Smooth muscle cell (in vitro differentiated cells): ENCODE measurements around the gene MRPS2. TPM values are rescaled to one million over a fixed set of nuclear protein-coding genes. Genes with fewer than 3 reads are reported as not detected.

ENCODE experiments used
- DNase-seq: peaks from one replicate; lab custom pipeline; 2025; ENCODE audit not compliant: unreplicated experiment; lab: John Stamatoyannopoulos, UW
- H2AFZ ChIP-seq: fragments of 200-600 bp; sonication (generic); 2 replicates; pipeline ENCODE4 v1.6.0; 2016; ENCODE audit warnings: antibody characterized with exemption, low read depth, mild to moderate bottlenecking
- H3F3A ChIP-seq: fragments of 200-600 bp; sonication (generic); 2 replicates; pipeline ENCODE4 v1.6.0; 2017; ENCODE audit warnings: antibody characterized with exemption, low read depth
- H3K27ac ChIP-seq: fragments of 200-600 bp; sonication (generic); 2 replicates; pipeline ENCODE4 v1.5.1; 2016; ENCODE audit warnings: low read depth, mild to moderate bottlenecking
- H3K27me3 ChIP-seq: fragments of 200-600 bp; sonication (generic); 2 replicates; pipeline ENCODE4 v1.6.1; 2016; ENCODE audit warnings: low read depth, mild to moderate bottlenecking
- H3K36me3 ChIP-seq: fragments of 200-600 bp; sonication (generic); 2 replicates; pipeline ENCODE4 v1.5.1; 2016; ENCODE audit warnings: low read depth
- H3K4me1 ChIP-seq: fragments of 200-600 bp; sonication (generic); 2 replicates; pipeline ENCODE4 v1.5.1; 2016; ENCODE audit warnings: low read depth
- H3K4me2 ChIP-seq: fragments of 200-600 bp; sonication (generic); 2 replicates; pipeline ENCODE4 v1.6.0; 2016; ENCODE audit warnings: mild to moderate bottlenecking
- H3K4me3 ChIP-seq: fragments of 200-600 bp; sonication (generic); 2 replicates; pipeline ENCODE4 v1.5.1; 2016; ENCODE audit warnings: mild to moderate bottlenecking
- H3K79me2 ChIP-seq: fragments of 200-600 bp; sonication (generic); 2 replicates; pipeline ENCODE4 v1.6.0; 2016; ENCODE audit warnings: low read depth, mild to moderate bottlenecking
- H3K9ac ChIP-seq: fragments of 200-600 bp; sonication (generic); 2 replicates; pipeline ENCODE4 v1.6.0; 2016; ENCODE audit warnings: low read depth
- H3K9me3 ChIP-seq: fragments of 200-600 bp; sonication (generic); replicated peaks from 2 replicates; pipeline ENCODE4 v1.5.1; 2016; ENCODE audit warnings: low read depth
- H4K20me1 ChIP-seq: fragments of 200-600 bp; sonication (generic); 2 replicates; pipeline ENCODE4 v1.6.0; 2016; ENCODE audit warnings: low read depth
- CTCF ChIP-seq: fragments of 200-600 bp; sonication (generic); IDR thresholded peaks from 2 replicates; pipeline ENCODE4 v1.5.1; 2017; ENCODE audit warnings: borderline replicate concordance, mild to moderate bottlenecking, antibody characterized with exemption; ENCODE audit not compliant: insufficient read depth, poor library complexity, severe bottlenecking
- WGBS: methylation state at CpG from one replicate; pipeline ENCODE4 v1.1.7; 2016; ENCODE audit warnings: low lambda C conversion rate; 5-methylcytosine and 5-hydroxymethylcytosine counted together
- polyA plus RNA-seq: library from polyadenylated mRNA; unstranded; fragments of >200 nt; fragmentation: Nextera tagmentation; extraction: Ambion mirVana; gene quantifications from 2 replicates; pipeline ENCODE4 v1.2.1, GENCODE V29; 2016
- total RNA-seq: library from RNA; depleted of rRNA; stranded (reverse); fragments of >200 nt; gene quantifications from 2 replicates; pipeline ENCODE4 v1.2.3, GENCODE V29; 2014

Gene MRPS2
- total and polyA plus RNA-seq, 2 experiments from 2014 or later: 30.7 to 49.0 TPM

GRCh38 chr9:135476561-135477355, 23.7 kb upstream of the MRPS2 start:
- no peak for TF ChIP-seq CTCF
- Histone ChIP-seq H3F3A (no peaks in the 10 kb centered on the region), H2AFZ (no peak overlapping the region)

GRCh38 chr9:135478191-135478590, 22.3 kb upstream of the MRPS2 start:
- Histone ChIP-seq H3K27me3 (no peaks in the 10 kb centered on the region), H4K20me1 (peaks cover 21% of the 10 kb centered on the region), H2AFZ (no peak overlapping the region), H3K36me3 (no peaks in the 10 kb centered on the region), H3K9me3 (no peaks in the 10 kb centered on the region), H3K4me2 (no peak overlapping the region), H3K79me2 (no peaks in the 10 kb centered on the region), H3F3A (no peaks in the 10 kb centered on the region), H3K9ac (no peak overlapping the region), H3K4me1 (peaks cover 10% of the 10 kb centered on the region), H3K4me3 (no peak overlapping the region), H3K27ac (no peak overlapping the region)
- no peak for DNase-seq
- 91% methylated on average over 10 of the region's 10 CpGs for WGBS
- no peak for TF ChIP-seq CTCF

More at GRCh38 chr9:135476561-135477355, 23.7 kb upstream of the MRPS2 start:
- WGBS: 92% methylated on average over 10 of the region's 10 CpGs
- H3K79me2 ChIP-seq: no peaks in the 10 kb centered on the region
- H3K27me3 ChIP-seq: no peaks in the 10 kb centered on the region
- no peaks in the 10 kb centered on the region for H3K9me3 ChIP-seq
- H3K27ac ChIP-seq: no peak overlapping the region
- peaks cover 11% of the 10 kb centered on the region for H3K4me1 ChIP-seq
- no peak overlapping the region for H3K9ac ChIP-seq
- H3K4me2 ChIP-seq: no peak overlapping the region
- peaks cover 15% of the 10 kb centered on the region for H4K20me1 ChIP-seq
- no peak for DNase-seq
- H3K36me3 ChIP-seq: no peaks in the 10 kb centered on the region
- H3K4me3 ChIP-seq: no peak overlapping the region

GRCh38 chr9:135478829-135479468, 21.5 kb upstream of the MRPS2 start:
- Histone ChIP-seq H4K20me1 (peaks cover 21% of the 10 kb centered on the region), H3K4me1 (peaks cover 10% of the 10 kb centered on the region), H2AFZ (no peak overlapping the region), H3F3A (no peaks in the 10 kb centered on the region), H3K79me2 (no peaks in the 10 kb centered on the region), H3K36me3 (no peaks in the 10 kb centered on the region), H3K9ac (no peak overlapping the region), H3K27ac (no peak overlapping the region), H3K4me3 (peak overlapping the region; percentile 57), H3K27me3 (no peaks in the 10 kb centered on the region), H3K9me3 (no peaks in the 10 kb centered on the region), H3K4me2 (peak overlapping the region; percentile 94)
- peak; percentile 13 for TF ChIP-seq CTCF
- 15% methylated on average over 19 of the region's 64 CpGs for WGBS
- no peak for DNase-seq
